ENCODE data around the gene PAOX.

PAOX gene

DNA sequence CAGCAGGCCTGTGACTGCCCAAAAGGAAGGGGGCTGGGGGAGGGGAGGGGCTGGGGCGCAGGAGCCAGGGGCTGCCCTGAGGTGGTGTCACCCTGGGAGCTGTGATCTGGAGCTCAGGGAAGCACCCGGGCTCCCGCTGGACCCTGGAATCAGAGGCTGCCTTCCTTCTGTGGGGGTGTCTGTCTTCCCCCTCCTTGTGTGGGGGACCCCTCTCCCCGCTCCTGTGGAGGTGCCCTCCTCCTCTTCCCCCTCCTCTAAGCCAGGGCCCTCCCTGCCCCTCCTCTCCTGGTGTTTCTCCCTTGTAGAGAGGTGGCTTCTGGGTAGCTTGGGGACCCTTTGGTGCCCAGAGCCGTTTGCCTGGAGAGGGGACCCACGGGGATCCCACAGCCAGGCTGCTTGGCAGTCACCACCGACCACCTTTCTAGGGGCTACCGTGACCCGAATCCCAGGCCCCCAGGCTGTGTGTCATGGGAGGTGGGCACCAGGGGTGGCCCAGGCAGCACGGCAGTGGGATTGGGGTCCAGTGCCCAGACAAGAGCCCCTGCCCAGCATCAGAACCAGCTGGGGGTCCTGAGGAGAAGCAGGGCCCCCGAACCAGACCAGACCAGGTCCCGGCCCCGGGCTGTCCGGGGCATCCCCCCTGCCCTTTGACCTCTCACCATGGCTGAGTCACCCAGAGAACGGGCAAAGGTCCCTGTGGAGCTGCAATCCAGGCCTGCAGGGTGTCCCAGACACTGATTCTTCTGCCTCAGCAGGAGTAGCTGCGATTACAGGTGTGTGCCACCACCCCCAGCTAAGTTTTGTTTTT, 31.1 kb upstream of the PAOX start:
- no peak for TF ChIP-seq ZBTB8A (tag by site-specific recombination; IDR thresholded peaks at IDR 0.05)
- TF ChIP-seq, protein P1, sequence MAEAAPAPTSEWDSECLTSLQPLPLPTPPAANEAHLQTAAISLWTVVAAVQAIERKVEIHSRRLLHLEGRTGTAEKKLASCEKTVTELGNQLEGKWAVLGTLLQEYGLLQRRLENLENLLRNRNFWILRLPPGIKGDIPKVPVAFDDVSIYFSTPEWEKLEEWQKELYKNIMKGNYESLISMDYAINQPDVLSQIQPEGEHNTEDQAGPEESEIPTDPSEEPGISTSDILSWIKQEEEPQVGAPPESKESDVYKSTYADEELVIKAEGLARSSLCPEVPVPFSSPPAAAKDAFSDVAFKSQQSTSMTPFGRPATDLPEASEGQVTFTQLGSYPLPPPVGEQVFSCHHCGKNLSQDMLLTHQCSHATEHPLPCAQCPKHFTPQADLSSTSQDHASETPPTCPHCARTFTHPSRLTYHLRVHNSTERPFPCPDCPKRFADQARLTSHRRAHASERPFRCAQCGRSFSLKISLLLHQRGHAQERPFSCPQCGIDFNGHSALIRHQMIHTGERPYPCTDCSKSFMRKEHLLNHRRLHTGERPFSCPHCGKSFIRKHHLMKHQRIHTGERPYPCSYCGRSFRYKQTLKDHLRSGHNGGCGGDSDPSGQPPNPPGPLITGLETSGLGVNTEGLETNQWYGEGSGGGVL (tag by site-specific recombination; IDR thresholded peaks at IDR 0.05) = peak; percentile 42; the same call in 1 of the 2 replicates
- peak; percentile 44; the same call in 1 of the 2 replicates for TF ChIP-seq ZIC2 (tag by site-specific recombination; IDR thresholded peaks at IDR 0.05)
- peak; percentile 45; the same call in 1 of the 2 replicates for TF ChIP-seq GLIS1 (tag by site-specific recombination; IDR thresholded peaks at IDR 0.05)
- ChIA-PET CTCF (interaction anchor here (1.8 kb wide), 1 partner anchor 19 kb away, joined by 4 read pairs; no protein-coding TSS in a partner anchor), POLR2A (no interaction called here)
- Histone ChIP-seq H3K36me3 (ENCODE audit: control insufficient read depth in 2 of 2, insufficient read depth in 1 of 2, low read length in 2 of 2) (no peaks in the 10 kb centered on the region), H3K4me1 (ENCODE audit: control insufficient read depth, insufficient read depth, low read length) (no peaks in the 10 kb centered on the region), H3K4me3 (ENCODE audit: low read depth, low read length) (no peak overlapping the region), H3K27ac (ENCODE audit: extremely low read depth, low read depth, low read length) (no peak overlapping the region), H3K9me3 (ENCODE audit: control insufficient read depth, insufficient read depth, low read depth, low read length) (no peaks in the 10 kb centered on the region)

DNA sequence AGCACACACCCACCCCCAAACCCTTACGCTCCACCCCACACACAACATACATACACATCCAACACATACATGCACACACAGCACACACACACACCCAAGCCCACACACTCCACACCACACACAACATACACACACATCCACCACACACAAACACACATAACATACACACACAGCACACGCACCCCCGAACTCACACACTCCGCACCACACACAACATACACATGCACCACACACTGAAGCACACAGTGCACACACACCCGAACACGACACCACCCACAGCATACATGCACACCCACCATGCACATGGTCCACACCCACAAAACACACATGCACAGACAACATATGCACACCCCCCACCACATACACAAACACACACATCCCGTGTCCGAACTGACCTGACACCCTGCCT, 29.9 kb upstream of the PAOX start:
- H3K27ac ChIP-seq (ENCODE audit: extremely low read depth, low read depth, low read length) = no peak overlapping the region
- no peaks in the 10 kb centered on the region for H3K9me3 ChIP-seq (ENCODE audit: control insufficient read depth, insufficient read depth, low read depth, low read length)
- ChIA-PET POLR2A (no interaction called here), CTCF (no interaction called here)
- no peaks in the 10 kb centered on the region for H3K36me3 ChIP-seq (ENCODE audit: control insufficient read depth in 2 of 2, insufficient read depth in 1 of 2, low read length in 2 of 2)
- H3K4me1 ChIP-seq (ENCODE audit: control insufficient read depth, insufficient read depth, low read length) = no peaks in the 10 kb centered on the region
- TF ChIP-seq, protein P2, sequence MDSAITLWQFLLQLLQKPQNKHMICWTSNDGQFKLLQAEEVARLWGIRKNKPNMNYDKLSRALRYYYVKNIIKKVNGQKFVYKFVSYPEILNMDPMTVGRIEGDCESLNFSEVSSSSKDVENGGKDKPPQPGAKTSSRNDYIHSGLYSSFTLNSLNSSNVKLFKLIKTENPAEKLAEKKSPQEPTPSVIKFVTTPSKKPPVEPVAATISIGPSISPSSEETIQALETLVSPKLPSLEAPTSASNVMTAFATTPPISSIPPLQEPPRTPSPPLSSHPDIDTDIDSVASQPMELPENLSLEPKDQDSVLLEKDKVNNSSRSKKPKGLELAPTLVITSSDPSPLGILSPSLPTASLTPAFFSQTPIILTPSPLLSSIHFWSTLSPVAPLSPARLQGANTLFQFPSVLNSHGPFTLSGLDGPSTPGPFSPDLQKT (IDR thresholded peaks at IDR 0.05; ENCODE audit: borderline replicate concordance, low read depth, low read length) = no peak
- TF ChIP-seq, protein P3, sequence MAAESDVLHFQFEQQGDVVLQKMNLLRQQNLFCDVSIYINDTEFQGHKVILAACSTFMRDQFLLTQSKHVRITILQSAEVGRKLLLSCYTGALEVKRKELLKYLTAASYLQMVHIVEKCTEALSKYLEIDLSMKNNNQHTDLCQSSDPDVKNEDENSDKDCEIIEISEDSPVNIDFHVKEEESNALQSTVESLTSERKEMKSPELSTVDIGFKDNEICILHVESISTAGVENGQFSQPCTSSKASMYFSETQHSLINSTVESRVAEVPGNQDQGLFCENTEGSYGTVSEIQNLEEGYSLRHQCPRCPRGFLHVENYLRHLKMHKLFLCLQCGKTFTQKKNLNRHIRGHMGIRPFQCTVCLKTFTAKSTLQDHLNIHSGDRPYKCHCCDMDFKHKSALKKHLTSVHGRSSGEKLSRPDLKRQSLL (tag by site-specific recombination; IDR thresholded peaks at IDR 0.05) = no peak
- TF ChIP-seq KLF1 (tag by site-specific recombination; IDR thresholded peaks at IDR 0.05) (0 out of 2 replicates have a peak, but pooled peaks have one; percentile 37), ZNF114 (tag by site-specific recombination; IDR thresholded peaks at IDR 0.05) (no peak), ZNF157 (tag by site-specific recombination; IDR thresholded peaks at IDR 0.05) (0 out of 2 replicates have a peak, but pooled peaks have one; percentile 34), ZBTB48 (tag by site-specific recombination; IDR thresholded peaks at IDR 0.05) (peak; percentile 46; the same call in 1 of the 2 replicates), IKZF3 (tag by site-specific recombination; IDR thresholded peaks at IDR 0.05) (no peak), ZNF791 (tag by site-specific recombination; IDR thresholded peaks at IDR 0.05) (peak; percentile 20; the same call in 1 of the 2 replicates), KLF16 (tag by site-specific recombination; IDR thresholded peaks at IDR 0.05) (no peak), ZFHX2 (tag by site-specific recombination; conservative IDR thresholded peaks at IDR 0.05) (peak; percentile 78), ZNF404 (tag by site-specific recombination; IDR thresholded peaks at IDR 0.05) (no peak), ZNF121 (tag by site-specific recombination; IDR thresholded peaks at IDR 0.05) (no peak), ZNF623 (tag by site-specific recombination; IDR thresholded peaks at IDR 0.05) (no peak), ZNF266 (tag by site-specific recombination; IDR thresholded peaks at IDR 0.05; ENCODE audit: low read depth) (no peak), ZNF76 (tag by site-specific recombination; IDR thresholded peaks at IDR 0.05; ENCODE audit: borderline replicate concordance, low read depth) (no peak), ZNF626 (tag by site-specific recombination; IDR thresholded peaks at IDR 0.05) (no peak), ZIC2 (tag by site-specific recombination; IDR thresholded peaks at IDR 0.05) (0 out of 2 replicates have a peak, but pooled peaks have one; percentile 49), OVOL3 (tag by site-specific recombination; IDR thresholded peaks at IDR 0.05) (no peak), EGR2 (tag by site-specific recombination; IDR thresholded peaks at IDR 0.05; ENCODE audit: low read depth) (peak; percentile 61)
- TF ChIP-seq, protein P4, sequence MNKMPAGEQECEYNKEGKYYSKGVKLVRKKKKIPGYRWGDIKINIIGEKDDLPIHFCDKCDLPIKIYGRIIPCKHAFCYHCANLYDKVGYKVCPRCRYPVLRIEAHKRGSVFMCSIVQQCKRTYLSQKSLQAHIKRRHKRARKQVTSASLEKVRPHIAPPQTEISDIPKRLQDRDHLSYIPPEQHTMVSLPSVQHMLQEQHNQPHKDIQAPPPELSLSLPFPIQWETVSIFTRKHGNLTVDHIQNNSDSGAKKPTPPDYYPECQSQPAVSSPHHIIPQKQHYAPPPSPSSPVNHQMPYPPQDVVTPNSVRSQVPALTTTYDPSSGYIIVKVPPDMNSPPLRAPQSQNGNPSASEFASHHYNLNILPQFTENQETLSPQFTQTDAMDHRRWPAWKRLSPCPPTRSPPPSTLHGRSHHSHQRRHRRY (tag by site-specific recombination; IDR thresholded peaks at IDR 0.05) = no peak
- TF ChIP-seq, protein P5, sequence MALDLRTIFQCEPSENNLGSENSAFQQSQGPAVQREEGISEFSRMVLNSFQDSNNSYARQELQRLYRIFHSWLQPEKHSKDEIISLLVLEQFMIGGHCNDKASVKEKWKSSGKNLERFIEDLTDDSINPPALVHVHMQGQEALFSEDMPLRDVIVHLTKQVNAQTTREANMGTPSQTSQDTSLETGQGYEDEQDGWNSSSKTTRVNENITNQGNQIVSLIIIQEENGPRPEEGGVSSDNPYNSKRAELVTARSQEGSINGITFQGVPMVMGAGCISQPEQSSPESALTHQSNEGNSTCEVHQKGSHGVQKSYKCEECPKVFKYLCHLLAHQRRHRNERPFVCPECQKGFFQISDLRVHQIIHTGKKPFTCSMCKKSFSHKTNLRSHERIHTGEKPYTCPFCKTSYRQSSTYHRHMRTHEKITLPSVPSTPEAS (tag by site-specific recombination; IDR thresholded peaks at IDR 0.05) = peak; percentile 66
- no peak overlapping the region for H3K4me3 ChIP-seq (ENCODE audit: low read depth, low read length)

Data from HEK293 (cell line).